IMR-90 (cell line): ENCODE measurements around the gene ZBTB7B.

Experiments used
- BHLHE40 ChIP-seq: fragments of 150-350 bp; IDR thresholded peaks from 2 replicates; pipeline ENCODE4 v1.6.1; 2016; ENCODE audit warnings: mild to moderate bottlenecking, low read depth, low read length
- CHD1 ChIP-seq: IDR thresholded peaks from 2 replicates; pipeline ENCODE4 v1.6.1; 2012; ENCODE audit warnings: low read depth, low read length, improper control_type of control experiment
- FOS ChIP-seq: fragments of 150-350 bp; IDR thresholded peaks from 2 replicates; pipeline ENCODE4 v1.6.1; 2016; ENCODE audit warnings: low read depth, low read length
- MAFK ChIP-seq: IDR thresholded peaks from 2 replicates; pipeline ENCODE4 v1.6.1; 2012; ENCODE audit warnings: low read depth, low read length, improper control_type of control experiment
- MAZ ChIP-seq: IDR thresholded peaks from 2 replicates; pipeline ENCODE4 v1.6.1; 2012; ENCODE audit warnings: low read depth, mild to moderate bottlenecking, low read length, improper control_type of control experiment, moderate library complexity, borderline replicate concordance
- MXI1 ChIP-seq: IDR thresholded peaks from 2 replicates; pipeline ENCODE4 v1.6.1; 2012; ENCODE audit warnings: low read depth, mild to moderate bottlenecking, low read length, moderate library complexity, borderline replicate concordance
- NFE2L2 ChIP-seq: fragments of 150-350 bp; IDR thresholded peaks from 2 replicates; pipeline ENCODE4 v1.6.1; 2016; ENCODE audit warnings: low read depth, mild to moderate bottlenecking, low read length
- POLR2A ChIP-seq: IDR thresholded peaks from 2 replicates; pipeline ENCODE4 v1.6.1; 2012; ENCODE audit warnings: mild to moderate bottlenecking, low read depth, low read length
- RAD21 ChIP-seq: IDR thresholded peaks from 2 replicates; pipeline ENCODE4 v1.6.1; 2012; ENCODE audit warnings: low read length, improper control_type of control experiment
- RCOR1 ChIP-seq: IDR thresholded peaks from 2 replicates; pipeline ENCODE4 v1.6.1; 2012; ENCODE audit warnings: mild to moderate bottlenecking, low read length, improper control_type of control experiment; ENCODE audit not compliant: insufficient replicate concordance
- RFX5 ChIP-seq: IDR thresholded peaks from 2 replicates; pipeline ENCODE4 v1.8.0; 2012; ENCODE audit warnings: low read depth, mild to moderate bottlenecking, low read length, moderate library complexity
- SMC3 ChIP-seq: fragments of 150-350 bp; IDR thresholded peaks from 2 replicates; pipeline ENCODE4 v1.6.1; 2016; ENCODE audit warnings: low read depth, mild to moderate bottlenecking, antibody characterized with exemption, low read length, moderate library complexity
- TF ChIP-seq, protein P1 (sequence below): conservative IDR thresholded peaks from 2 replicates; pipeline ENCODE4 v1.5.1; 2012; ENCODE audit warnings: mild to moderate bottlenecking, low read depth, low read length, improper control_type of control experiment
- TF ChIP-seq, protein P2 (sequence below): fragments of 150-350 bp; IDR thresholded peaks from 2 replicates; pipeline ENCODE4 v1.6.1; 2017; ENCODE audit warnings: mild to moderate bottlenecking, antibody characterized with exemption, low read length, low read depth

DNA sequence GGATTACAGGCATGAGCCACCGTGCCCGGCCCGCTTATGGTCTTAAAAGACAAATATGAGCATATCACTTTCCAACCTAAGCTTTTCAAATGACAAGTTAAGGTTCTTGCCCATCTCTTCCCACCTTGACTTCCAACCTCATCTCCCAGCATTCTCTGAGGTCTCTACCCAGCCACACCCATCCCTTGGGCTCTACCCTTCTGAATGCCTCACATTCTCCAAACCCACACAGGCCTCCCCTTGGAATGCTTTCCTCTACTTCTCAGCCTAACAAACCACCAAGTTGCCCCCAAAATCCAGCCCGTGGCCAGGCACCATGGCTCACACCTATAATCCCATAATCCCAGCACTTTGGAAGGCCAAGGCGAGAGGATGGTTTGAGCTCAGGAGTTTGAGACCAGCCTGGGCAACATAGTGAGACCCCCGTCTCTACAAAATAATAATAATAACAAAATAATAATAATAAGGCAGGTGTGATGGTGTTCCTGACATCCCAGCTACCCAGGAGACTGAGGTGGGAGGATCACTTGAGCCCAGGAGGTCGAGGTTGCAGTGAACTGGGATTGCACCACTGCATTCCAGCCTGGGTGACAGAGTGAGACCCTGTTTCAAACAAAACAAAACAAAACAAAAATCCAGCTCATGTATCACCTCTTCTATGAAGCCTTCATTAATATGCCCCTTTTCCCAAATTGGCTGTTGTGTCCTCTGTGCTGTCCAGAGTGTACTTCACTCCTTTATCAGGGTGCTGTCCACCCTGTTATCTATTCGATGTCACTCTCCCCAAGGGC is 19.7 kb downstream of the ZBTB7B start:
- TF ChIP-seq, protein P1, sequence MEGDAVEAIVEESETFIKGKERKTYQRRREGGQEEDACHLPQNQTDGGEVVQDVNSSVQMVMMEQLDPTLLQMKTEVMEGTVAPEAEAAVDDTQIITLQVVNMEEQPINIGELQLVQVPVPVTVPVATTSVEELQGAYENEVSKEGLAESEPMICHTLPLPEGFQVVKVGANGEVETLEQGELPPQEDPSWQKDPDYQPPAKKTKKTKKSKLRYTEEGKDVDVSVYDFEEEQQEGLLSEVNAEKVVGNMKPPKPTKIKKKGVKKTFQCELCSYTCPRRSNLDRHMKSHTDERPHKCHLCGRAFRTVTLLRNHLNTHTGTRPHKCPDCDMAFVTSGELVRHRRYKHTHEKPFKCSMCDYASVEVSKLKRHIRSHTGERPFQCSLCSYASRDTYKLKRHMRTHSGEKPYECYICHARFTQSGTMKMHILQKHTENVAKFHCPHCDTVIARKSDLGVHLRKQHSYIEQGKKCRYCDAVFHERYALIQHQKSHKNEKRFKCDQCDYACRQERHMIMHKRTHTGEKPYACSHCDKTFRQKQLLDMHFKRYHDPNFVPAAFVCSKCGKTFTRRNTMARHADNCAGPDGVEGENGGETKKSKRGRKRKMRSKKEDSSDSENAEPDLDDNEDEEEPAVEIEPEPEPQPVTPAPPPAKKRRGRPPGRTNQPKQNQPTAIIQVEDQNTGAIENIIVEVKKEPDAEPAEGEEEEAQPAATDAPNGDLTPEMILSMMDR: no peak
- TF ChIP-seq MXI1 (no peak), RFX5 (no peak), CHD1 (no peak), POLR2A (no peak), MAZ (no peak), RCOR1 (no peak), NFE2L2 (no peak), FOS (no peak), SMC3 (no peak), MAFK (no peak), RAD21 (no peak), BHLHE40 (no peak)
- TF ChIP-seq, protein P2, sequence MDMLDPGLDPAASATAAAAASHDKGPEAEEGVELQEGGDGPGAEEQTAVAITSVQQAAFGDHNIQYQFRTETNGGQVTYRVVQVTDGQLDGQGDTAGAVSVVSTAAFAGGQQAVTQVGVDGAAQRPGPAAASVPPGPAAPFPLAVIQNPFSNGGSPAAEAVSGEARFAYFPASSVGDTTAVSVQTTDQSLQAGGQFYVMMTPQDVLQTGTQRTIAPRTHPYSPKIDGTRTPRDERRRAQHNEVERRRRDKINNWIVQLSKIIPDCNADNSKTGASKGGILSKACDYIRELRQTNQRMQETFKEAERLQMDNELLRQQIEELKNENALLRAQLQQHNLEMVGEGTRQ: no peak
